Thymus (tissue), 14 donors: ENCODE data around the gene FOXD4L3. TPM values are rescaled to one million over a fixed set of nuclear protein-coding genes. Genes with fewer than 3 reads are reported as not detected.
"Not testable (repeated sequence)": the region's sequence is repeated elsewhere in the genome, so short reads cannot be mapped to it uniquely, and the experiment has no call there.

ENCODE experiments used
- DNase-seq, 9 donors: peaks; one replicate each; pipeline ENCODE4 v3.0.0-alpha.2; 2013; ENCODE audit warnings: low spot score in 9 of 9, low read depth in 6 of 9, missing footprints in 1 of 9
- H3K27ac ChIP-seq, 2 donors: one replicate each; pipeline ENCODE4 v1.5.1; 2013; ENCODE audit warnings: control low read depth in 1 of 2, low read depth in 1 of 2, low read length in 1 of 2, mild to moderate bottlenecking in 1 of 2, moderate library complexity in 1 of 2
- H3K27me3 ChIP-seq, 2 donors: one replicate each; pipeline ENCODE4 v1.5.1; 2013; ENCODE audit warnings: low read length in 1 of 2; ENCODE audit not compliant: control insufficient read depth in 2 of 2, insufficient read depth in 1 of 2
- H3K36me3 ChIP-seq, 2 donors: one replicate each; pipeline ENCODE4 v1.5.1; 2013; ENCODE audit warnings: low read length in 1 of 2, mild to moderate bottlenecking in 1 of 2, moderate library complexity in 1 of 2; ENCODE audit not compliant: control insufficient read depth in 2 of 2, insufficient read depth in 2 of 2
- H3K4me1 ChIP-seq, 2 donors: one replicate each; pipeline ENCODE4 v1.5.1; 2013; ENCODE audit warnings: low read length in 2 of 2; ENCODE audit not compliant: control insufficient read depth in 2 of 2, insufficient read depth in 2 of 2
- H3K4me3 ChIP-seq, 2 donors: one replicate each; pipeline ENCODE4 v1.5.1; 2013; ENCODE audit warnings: low read length in 2 of 2, control low read depth in 1 of 2, mild to moderate bottlenecking in 1 of 2
- H3K9me3 ChIP-seq, 2 donors: one replicate each; pipeline ENCODE4 v1.5.1; 2013; ENCODE audit warnings: low read length in 1 of 2, mild to moderate bottlenecking in 1 of 2; ENCODE audit not compliant: control insufficient read depth in 2 of 2, insufficient read depth in 1 of 2
- WGBS: extraction: QIAGEN DNeasy Blood & Tissue Kit; methylation state at CpG from one replicate; pipeline ENCODE4 v1.1.7; 2013; 5-methylcytosine and 5-hydroxymethylcytosine counted together
- long read RNA-seq, 10 donors: transcript quantifications; one replicate each; lab custom pipeline, GENCODE V29; 2026
- polyA plus RNA-seq: library from polyadenylated mRNA; stranded (reverse); fragments of 200-250 nt; gene quantifications from one replicate; pipeline ENCODE4 v1.2.3, GENCODE V29; 2013
- total RNA-seq: library from RNA; stranded (reverse); fragments of 120-200 nt; gene quantifications from one replicate; pipeline ENCODE4 v1.2.4, GENCODE V29; 2013
- donor health status: healthy.

Gene FOXD4L3
- total RNA-seq (0.94 TPM), polyA plus RNA-seq (0.50 TPM)
- long read RNA-seq, donor 1, result 0 reads
- long read RNA-seq, donor 2, result 0 reads
- long read RNA-seq, donor 3, result 0 reads
- long read RNA-seq, donor 4, partial matches to known transcripts, result 0 of 1 reads
- long read RNA-seq, donor 4, other reads (novel, unspliced or antisense), result 0 of 1 reads
- long read RNA-seq, donor 5, transcript FOXD4L3-201 (1 exons, 2,039 nt), result major isoform, 10 of 10 reads
- long read RNA-seq, donor 5, partial matches to known transcripts, result 0 of 10 reads
- long read RNA-seq, donor 5, other reads (novel, unspliced or antisense), result 0 of 10 reads
- long read RNA-seq, donor 6, transcript FOXD4L3-201 (1 exons, 2,039 nt), result major isoform, 5 of 5 reads
- long read RNA-seq, donor 6, partial matches to known transcripts, result 0 of 5 reads
- long read RNA-seq, donor 6, other reads (novel, unspliced or antisense), result 0 of 5 reads
- long read RNA-seq, donor 7, partial matches to known transcripts, result 0 of 4 reads
- long read RNA-seq, donor 7, other reads (novel, unspliced or antisense), result 0 of 4 reads
- long read RNA-seq, donor 8, result 0 reads
- long read RNA-seq, donor 9, result 0 reads
- long read RNA-seq, donor 10, result 0 reads

DNA sequence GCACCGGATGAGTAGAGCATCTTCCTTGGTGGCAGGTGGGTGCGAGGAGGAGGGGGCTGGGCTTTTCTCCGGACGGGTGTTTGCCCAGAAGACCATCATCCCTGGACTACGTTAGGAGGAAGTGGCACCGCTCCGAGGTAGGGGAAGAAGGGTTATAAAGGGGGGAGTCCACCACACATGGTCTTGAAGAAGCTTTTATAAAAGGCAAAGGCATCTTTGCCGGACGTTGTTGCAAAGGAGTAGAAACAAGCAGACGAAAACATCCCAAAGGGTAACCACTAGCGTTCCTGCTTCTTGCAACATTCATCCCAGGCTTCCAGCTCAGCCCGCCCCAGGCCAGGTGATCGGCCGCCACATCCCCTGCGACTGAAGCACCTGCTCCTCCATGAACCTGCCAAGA, at the start of gene FOXD4L3:
Gene FOXD4L3 (plus strand): TSS at position 301 of the 400 bp plus-strand sequence. CDS start 85 bp downstream, at position 386.
- not testable (repeated sequence) for H3K4me3 ChIP-seq, H3K4me1 ChIP-seq, H3K27ac ChIP-seq, DNase-seq, H3K36me3 ChIP-seq, H3K9me3 ChIP-seq, H3K27me3 ChIP-seq
- WGBS, result 5% methylated on average over 4 of the region's 15 CpGs

DNA sequence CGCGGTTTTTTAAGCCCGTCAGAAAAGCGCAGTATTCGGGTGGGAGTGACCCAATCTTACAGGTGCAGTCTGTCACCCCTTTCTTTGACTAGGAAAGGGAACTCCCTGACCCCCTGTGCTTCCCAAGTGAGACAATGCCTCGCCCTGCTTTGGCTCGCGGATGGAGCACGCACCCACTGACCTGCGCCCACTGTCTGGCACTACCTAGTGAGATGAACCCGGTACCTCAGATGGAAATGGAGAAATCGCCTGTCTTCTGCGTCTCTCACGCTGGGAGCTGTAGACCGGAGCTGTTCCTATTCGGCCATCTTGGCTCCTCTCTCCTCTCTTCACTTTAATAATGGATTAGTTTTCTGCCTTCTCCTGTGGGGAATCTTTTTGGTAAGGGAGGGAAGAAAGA, 21.6 kb upstream of the FOXD4L3 start:
- H3K4me1 ChIP-seq, H3K9me3 ChIP-seq, H3K27ac ChIP-seq, H3K36me3 ChIP-seq, DNase-seq, H3K27me3 ChIP-seq, H3K4me3 ChIP-seq: not testable (repeated sequence)
- WGBS, result 99% methylated on average over 10 of the region's 16 CpGs

DNA sequence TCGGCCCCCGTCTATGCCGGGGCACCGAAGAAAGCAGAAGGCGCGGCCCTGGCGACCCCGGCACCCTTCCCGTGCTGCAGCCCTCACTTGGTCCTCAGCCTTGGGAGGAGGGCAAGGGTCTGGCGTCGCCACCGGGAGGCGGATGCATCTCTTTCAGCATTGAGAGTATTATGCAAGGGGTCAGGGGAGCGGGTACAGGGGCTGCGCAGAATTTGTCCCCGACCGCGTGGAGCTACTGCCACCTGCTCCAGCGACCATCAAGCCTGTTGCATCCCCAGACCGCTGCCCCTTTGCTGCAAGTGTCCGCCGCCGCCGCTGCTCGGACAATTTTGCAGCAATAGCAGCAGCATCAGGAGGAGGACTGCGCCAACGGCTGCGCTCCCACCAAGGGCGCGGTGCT, 1.1 kb downstream of the FOXD4L3 start:
- not testable (repeated sequence) for H3K4me1 ChIP-seq, H3K4me3 ChIP-seq, DNase-seq, H3K36me3 ChIP-seq, H3K9me3 ChIP-seq, H3K27ac ChIP-seq, H3K27me3 ChIP-seq
- 8% methylated on average over 7 of the region's 30 CpGs for WGBS

DNA sequence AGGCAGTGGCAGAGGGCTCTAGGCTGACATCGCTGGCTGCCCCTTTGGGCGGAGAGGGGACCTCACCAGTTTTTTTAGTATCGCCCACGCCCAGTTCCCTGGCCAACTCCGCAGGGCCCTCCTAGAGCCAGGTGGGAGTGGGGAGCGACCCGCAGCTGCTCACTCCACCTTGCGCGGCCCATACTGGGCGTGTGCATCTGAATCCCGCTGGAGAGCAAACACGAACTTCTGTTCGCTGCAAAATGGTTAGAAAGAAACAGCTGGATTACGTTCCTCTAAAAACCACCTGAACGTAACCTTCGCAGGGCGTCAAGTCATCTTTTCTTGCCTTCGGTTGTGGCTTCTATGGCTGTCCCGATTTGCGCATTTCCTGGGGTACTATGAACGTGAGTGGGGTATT, 1.5 kb downstream of the FOXD4L3 start:
- not testable (repeated sequence) for H3K27me3 ChIP-seq, H3K4me3 ChIP-seq, H3K36me3 ChIP-seq, DNase-seq, H3K27ac ChIP-seq, H3K4me1 ChIP-seq, H3K9me3 ChIP-seq
- 10% methylated on average over 8 of the region's 21 CpGs for WGBS

DNA sequence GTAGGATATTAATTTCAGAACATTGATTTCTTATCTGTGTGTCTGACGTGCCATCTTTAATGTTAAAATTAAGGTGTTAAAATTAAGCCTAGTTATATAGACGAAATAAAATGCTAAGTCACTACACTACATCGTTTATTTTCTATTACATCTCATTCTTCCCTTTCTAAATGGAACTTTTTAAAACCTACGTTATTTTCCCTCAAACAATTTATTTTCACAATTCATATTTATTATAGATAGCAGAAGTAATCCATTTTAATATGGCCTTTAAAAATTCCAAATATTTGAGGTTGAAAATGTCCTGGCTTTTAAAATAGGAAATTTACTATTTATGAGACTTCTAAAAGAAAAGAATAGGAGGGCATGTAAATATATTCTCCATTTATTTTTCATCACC, 2.1 kb downstream of the FOXD4L3 start:
- H3K9me3 ChIP-seq, H3K27me3 ChIP-seq, H3K36me3 ChIP-seq, H3K4me1 ChIP-seq, H3K27ac ChIP-seq, H3K4me3 ChIP-seq, DNase-seq: not testable (repeated sequence)
- WGBS, result 23% methylated on average over 2 of the region's 4 CpGs

DNA sequence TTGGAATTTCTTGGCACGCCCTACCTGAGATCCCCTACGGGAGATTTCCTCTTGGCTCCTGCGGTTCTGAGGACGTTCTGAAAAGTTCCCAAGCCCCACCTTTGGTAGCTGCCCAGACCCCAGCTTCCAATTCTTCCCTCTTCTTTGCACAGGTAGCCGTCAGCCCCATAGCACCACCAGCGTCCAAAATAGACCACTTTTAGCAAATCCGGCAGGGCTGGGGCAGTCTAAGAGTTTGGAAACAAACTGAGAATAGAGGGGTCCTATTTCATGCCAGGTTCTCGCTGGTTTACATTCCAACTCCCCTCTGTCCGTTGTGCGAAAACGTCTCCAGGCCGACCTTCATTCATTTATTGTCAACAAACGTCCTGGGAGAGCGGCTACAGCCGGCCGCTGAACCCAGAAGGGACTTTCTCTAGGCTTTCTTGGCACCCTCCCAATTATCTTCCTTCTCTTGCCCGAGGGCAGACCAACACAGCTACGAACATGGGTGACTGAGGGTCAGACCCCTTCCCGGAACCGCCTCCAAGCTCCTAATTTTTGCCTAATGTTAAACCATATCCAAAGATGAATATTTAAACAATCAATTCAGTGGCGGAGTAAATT, 3.1 kb downstream of the FOXD4L3 start:
- H3K27me3 ChIP-seq, H3K4me3 ChIP-seq, DNase-seq, H3K27ac ChIP-seq, H3K36me3 ChIP-seq, H3K9me3 ChIP-seq, H3K4me1 ChIP-seq: not testable (repeated sequence)
- 27% methylated on average over 8 of the region's 21 CpGs for WGBS

DNA sequence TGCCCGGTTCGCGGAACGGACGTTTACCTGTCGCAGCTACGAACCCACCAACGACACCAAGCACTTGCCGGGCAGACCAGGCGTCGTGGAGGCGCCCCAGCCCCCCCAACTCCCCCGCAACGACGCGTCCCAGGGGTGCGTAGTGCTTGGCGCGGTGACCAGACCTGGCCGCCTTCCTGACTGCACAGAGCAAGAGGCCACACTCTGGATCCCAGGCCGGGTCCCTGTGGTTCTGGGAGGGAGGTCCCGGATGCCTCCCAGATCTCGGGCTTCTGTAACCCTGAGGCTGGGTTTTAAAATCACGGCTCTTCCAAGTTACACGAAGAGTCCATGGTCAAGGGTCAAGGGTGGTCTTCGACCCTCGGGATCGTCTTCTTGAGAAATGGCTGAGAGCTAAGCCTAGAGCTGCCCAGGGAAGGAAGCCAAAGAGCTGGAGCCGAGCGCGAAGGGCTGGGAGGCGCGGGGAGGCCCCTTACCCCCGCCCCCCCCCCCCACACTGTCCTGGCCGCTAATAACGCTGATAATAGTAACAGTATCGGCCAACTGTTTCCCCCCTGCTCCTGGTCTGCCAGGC, 3.8 kb downstream of the FOXD4L3 start:
- 9% methylated on average over 27 of the region's 37 CpGs for WGBS
- not testable (repeated sequence) for DNase-seq

DNA sequence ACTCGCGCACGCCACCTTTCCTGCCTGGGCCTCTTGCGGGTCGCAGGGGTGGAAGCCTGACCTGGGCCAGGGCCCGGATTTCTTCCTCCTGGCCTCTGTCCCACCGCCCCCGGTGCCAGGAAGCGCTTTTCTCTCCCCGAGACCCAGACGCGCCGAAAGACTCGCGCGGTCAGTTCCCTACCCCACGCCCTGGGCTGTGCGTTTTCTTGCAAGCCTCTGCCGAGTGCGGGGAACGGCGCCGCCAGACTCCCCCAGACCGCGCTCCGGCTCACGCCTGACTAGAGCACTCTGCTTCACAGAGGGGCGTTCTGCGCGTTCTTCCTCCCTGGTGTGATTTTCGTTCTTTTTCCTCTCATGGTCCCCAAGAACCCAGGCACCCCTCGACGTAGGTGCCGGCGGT, 4.5 kb downstream of the FOXD4L3 start:
- not testable (repeated sequence) for H3K9me3 ChIP-seq, DNase-seq, H3K4me3 ChIP-seq, H3K27ac ChIP-seq, H3K36me3 ChIP-seq, H3K4me1 ChIP-seq, H3K27me3 ChIP-seq
- WGBS, result 45% methylated on average over 17 of the region's 35 CpGs

More for the DNA sequence above, 3.8 kb downstream of the FOXD4L3 start:
- not testable (repeated sequence) for H3K4me1 ChIP-seq, H3K9me3 ChIP-seq, H3K27me3 ChIP-seq, H3K36me3 ChIP-seq, H3K27ac ChIP-seq, H3K4me3 ChIP-seq

DNA sequence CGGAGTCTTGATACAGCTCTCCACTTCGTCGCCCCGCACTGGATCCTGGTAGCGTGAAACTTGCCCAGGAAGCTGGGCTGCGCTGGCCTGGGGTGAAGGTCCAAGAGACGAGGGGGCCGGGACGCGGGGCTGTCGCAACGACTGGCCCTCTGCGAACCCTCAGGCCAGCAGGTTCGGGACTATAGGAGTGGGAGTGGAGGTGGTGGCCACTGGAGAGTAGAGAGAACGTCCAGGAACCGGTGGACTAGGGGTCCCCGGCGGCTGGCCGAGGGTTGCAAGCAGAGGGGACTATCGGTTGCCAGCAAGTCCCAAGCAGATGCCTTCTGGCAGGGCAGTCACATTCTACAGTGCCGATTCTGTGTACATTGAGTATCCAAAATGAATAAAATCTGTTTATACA, 5.0 kb downstream of the FOXD4L3 start:
- not testable (repeated sequence) for H3K4me3 ChIP-seq, H3K36me3 ChIP-seq, H3K4me1 ChIP-seq, H3K27me3 ChIP-seq, H3K9me3 ChIP-seq, H3K27ac ChIP-seq, DNase-seq
- 31% methylated on average over 17 of the region's 21 CpGs for WGBS
